Fibroblast of gingiva (primary cell): ENCODE measurements around the gene SRM.
A peak's percentile ranks its signal among the peaks of the same experiment; 100 is the strongest.

Experiments used
- DNase-seq: peaks from one replicate; pipeline ENCODE4 v3.0.0-alpha.2; 2011; ENCODE audit warnings: low read depth

SRM gene

DNA sequence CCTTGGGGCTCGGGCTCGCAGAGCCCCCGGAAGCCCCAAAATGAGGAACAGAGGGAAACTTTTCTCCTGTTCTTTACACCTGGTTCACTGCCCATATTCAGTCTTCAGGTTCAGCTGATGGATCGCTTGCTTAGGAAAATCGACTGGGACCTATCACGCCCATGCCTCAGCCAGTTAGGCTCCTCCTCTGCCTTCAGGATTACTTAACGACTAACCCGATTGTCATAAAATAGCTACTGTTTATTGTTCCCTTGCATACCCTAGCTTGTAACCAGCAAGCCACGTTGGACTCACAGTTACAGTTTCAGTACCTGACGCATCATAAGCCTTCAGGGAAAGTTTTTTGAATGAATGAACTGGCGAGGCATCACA, 46.7 kb downstream of the SRM start:
- no peak for DNase-seq

DNA sequence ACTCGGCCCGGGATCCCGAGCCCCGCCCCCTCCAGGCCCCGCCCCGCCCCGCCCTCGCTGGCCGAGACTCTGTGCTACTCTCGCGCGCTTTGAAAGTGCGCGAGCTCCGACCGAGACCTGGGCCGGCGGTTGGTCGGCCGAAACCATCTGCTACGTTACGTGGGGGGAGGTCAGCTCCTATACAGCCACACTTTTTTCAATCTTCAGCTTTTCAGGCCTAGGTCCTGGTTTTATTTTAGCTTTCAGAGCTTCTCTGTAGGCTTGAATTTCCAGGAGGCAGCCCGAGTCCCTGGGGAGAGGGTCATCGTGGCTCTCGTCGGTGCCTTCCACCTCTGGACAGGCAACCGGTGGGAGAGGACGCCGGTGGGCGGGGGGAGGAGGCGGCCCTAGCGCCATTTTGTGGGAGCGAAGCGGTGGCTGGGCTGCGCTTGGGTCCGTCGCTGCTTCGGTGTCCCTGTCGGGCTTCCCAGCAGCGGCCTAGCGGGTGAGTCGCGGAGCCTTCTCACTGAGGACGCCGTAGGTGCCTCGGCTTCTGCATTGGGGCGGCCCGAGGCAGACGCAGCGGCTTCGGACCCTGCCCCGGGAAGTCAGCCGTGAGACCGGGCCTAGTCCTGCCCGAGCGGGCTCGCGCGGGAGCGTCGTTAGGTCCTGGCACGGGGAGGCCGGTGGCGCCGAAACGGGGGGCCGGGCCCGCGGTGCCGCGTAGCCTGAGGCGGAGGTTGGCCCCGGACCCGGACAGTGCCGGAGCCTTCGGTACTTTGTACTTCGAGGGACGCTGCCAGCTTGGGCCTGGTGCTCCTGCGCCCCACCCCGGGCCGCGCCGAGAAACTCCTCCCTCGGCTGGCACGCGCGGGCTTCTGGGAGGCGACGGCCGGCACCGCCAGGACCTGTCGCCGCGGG, 47.3 kb downstream of the SRM start, which contains the start of gene TARDBP:
TSS of gene TARDBP (plus strand) at position 395 of the 900 bp plus-strand sequence. CDS start 1,074 bp downstream, outside the sequence.
- peak; percentile 87 for DNase-seq
